Ovary (tissue), 10 donors: Measurements from ENCODE around the gene PPP6R2. TPM values are rescaled to one million over a fixed set of nuclear protein-coding genes. Genes with fewer than 3 reads are reported as not detected.

Experiments
- DNase-seq, 5 donors: peaks; one replicate each; pipeline ENCODE4 v3.0.0-alpha.2; 2019 to 2020
- H3K27ac ChIP-seq, 2 donors: fragments of 200-600 bp; one replicate each; pipeline versions ENCODE4 v1.5.1 to v1.8.0; 2019 to 2022
- H3K27me3 ChIP-seq: fragments of 200-600 bp; one replicate; pipeline ENCODE4 v1.8.0; 2022
- H3K36me3 ChIP-seq: fragments of 200-600 bp; sonication (generic); one replicate; pipeline ENCODE4 v1.5.1; 2019
- H3K4me1 ChIP-seq: one replicate; pipeline ENCODE4 v1.8.1; 2013; ENCODE audit warnings: mild to moderate bottlenecking, moderate library complexity; ENCODE audit not compliant: insufficient read depth
- H3K4me3 ChIP-seq: fragments of 200-600 bp; sonication (generic); one replicate; pipeline ENCODE4 v1.5.1; 2017
- H3K9me3 ChIP-seq, 2 donors: fragments of 200-600 bp in 1 of 2; sonication (generic) in 1 of 2; one replicate each; pipeline versions ENCODE4 v1.5.1 to v1.8.1; 2013 to 2019; ENCODE audit warnings: mild to moderate bottlenecking in 1 of 2, moderate library complexity in 1 of 2
- CTCF ChIP-seq, 3 donors: fragments of 450-650 bp in 2 of 3; fragments of 200-600 bp in 1 of 3; IDR thresholded peaks; one replicate each; pipeline versions ENCODE4 v1.5.1 to v1.8.0; 2016 to 2022; ENCODE audit warnings: antibody characterized with exemption in 3 of 3, mild to moderate bottlenecking in 1 of 3
- EP300 ChIP-seq: sonication (generic); formaldehyde crosslinking; IDR thresholded peaks from one replicate; pipeline ENCODE4 v1.6.1; 2017; ENCODE audit warnings: antibody characterized with exemption
- POLR2A ChIP-seq: fragments of 450-650 bp; IDR thresholded peaks from one replicate; pipeline ENCODE4 v1.6.1; 2017; ENCODE audit warnings: antibody characterized with exemption, mild to moderate bottlenecking, moderate library complexity
- WGBS, 3 donors: extraction: QIAGEN DNeasy Blood & Tissue Kit in 1 of 3; methylation state at CpG; one replicate each; pipeline versions ENCODE4 v1.1.5 to v1.1.7; 2013 to 2017; 5-methylcytosine and 5-hydroxymethylcytosine counted together
- intact Hi-C, 4 donors: fragments of 100-400 bp; cut with DNase I; formaldehyde crosslinking; loops; one replicate each; pipeline versions ENCODE4 v1.11.0 to v1.15.1; 2022 to 2023
- long read RNA-seq, 3 donors: library from polyadenylated mRNA in 2 of 3; unstranded in 2 of 3; transcript quantifications; one replicate each; pipeline ENCODE4 v2.0.0 and lab custom pipeline, GENCODE V29; 2021 to 2026
- polyA plus RNA-seq, 2 donors: library from polyadenylated mRNA; stranded (reverse); fragments of 200-250 nt in 1 of 2; fragments of 350-450 nt in 1 of 2; fragmentation: Illumina TruSeq in 1 of 2; extraction: RNeasy Lipid Tissue Mini Kit (QIAGEN cat#74804) in 1 of 2; gene quantifications; one replicate each; pipeline ENCODE4 v1.2.3, GENCODE V29; 2013 to 2014
- total RNA-seq, 7 donors: library from RNA; depleted of rRNA in 2 of 7; stranded (reverse); fragments of >200 nt in 2 of 7; fragmentation: NEBNext Ultra II Directional in 3 of 7; extraction: Animal tissue kit (Norgen Biotek cat#: 25700) in 3 of 7; gene quantifications; one replicate each; pipeline versions ENCODE4 v1.1.0 to v1.2.4, GENCODE V29; 2016 to 2023
- donor health status: DM: no; HTN: no; CAD: no; lungs with moderate emphysema.
- donor health status: DM: no; HTN: no; CAD: no.
- donor health status: Bipolar disorder and iron deficiency.
- donor health status: DM: yes; HTN: yes; CAD: no.
- donor health status: DM: no; HTN: no; CAD: no.
- donor health status: DM: yes; HTN: yes; CAD: no.

PPP6R2 gene
- total RNA-seq, result 10 to 100 TPM; 30.1 to 52.9 (median 37.8) TPM
- 10 to 100 TPM in 1 of 2 donors, 1 to 10 TPM in 1; 8.2 to 33.4 TPM for polyA plus RNA-seq
- long read RNA-seq, donor 1, full-length matches to known transcripts, result 15 of 56 reads
- long read RNA-seq, donor 1, partial matches to known transcripts, result 22 of 56 reads
- long read RNA-seq, donor 1, other reads (novel, unspliced or antisense), result 19 of 56 reads
- long read RNA-seq, donor 2, partial matches to known transcripts, result 114 of 116 reads
- long read RNA-seq, donor 2, other reads (novel, unspliced or antisense), result 0 of 116 reads
- long read RNA-seq, donor 3, full-length matches to known transcripts, result 45 of 102 reads
- long read RNA-seq, donor 3, partial matches to known transcripts, result 28 of 102 reads
- long read RNA-seq, donor 3, other reads (novel, unspliced or antisense), result 29 of 102 reads

- H3K4me1 ChIP-seq, result peaks cover 4% of the 10 kb centered on the region
- DNase-seq, result peak; percentile 77 to 92 (median 87)
- peak within 1 kb of the TSS; percentile 93 for H3K4me3 ChIP-seq
- TF ChIP-seq EP300 (no peak), POLR2A (peak; percentile 57)
- no peaks in the 10 kb centered on the region for H3K27me3 ChIP-seq
- 0 to 1% (median 1%) methylated on average over 43 to 87 of the region's 87 CpGs for WGBS, 3 donors
- H3K27ac ChIP-seq, result peak within 1 kb of the TSS; percentile 34 to 71
- intact Hi-C loops, result loop anchor here in 3 of 4 donors (5.0 kb wide), 3 partner anchors 66 to 101 kb away; partner anchors contain the start of gene HDAC10 (in 2 of the 3)
- H3K9me3 ChIP-seq, result no peaks in the 10 kb centered on the region
- no peaks in the 10 kb centered on the region for H3K36me3 ChIP-seq
These were observed at the start of gene PPP6R2 for GRCh38 chr22:50342651-50343540. Gene PPP6R2 (plus strand): TSS chr22:50343327. CDS start chr22:50393909, 50,582 bp downstream.

GRCh38 chr22:50293441-50294318 is 49.4 kb upstream of the PPP6R2 start:
- H3K9me3 ChIP-seq, result no peaks in the 10 kb centered on the region
- peak in 4 of 5 donors; percentile 68 to 85 (median 73) for DNase-seq
- intact Hi-C loops, result loop anchor here in 1 of 4 donors (5.0 kb wide), 1 partner anchor 34 kb away; the partner anchor contains the start of gene DENND6B
- H3K27ac ChIP-seq, result peak overlapping the region; percentile 61 to 72
- 9 to 27% (median 11%) methylated on average over 6 to 42 of the region's 42 CpGs for WGBS, 3 donors
- peak overlapping the region; percentile 22 for H3K4me3 ChIP-seq
- H3K36me3 ChIP-seq, result no peaks in the 10 kb centered on the region
- peaks cover 30% of the 10 kb centered on the region for H3K4me1 ChIP-seq
- H3K27me3 ChIP-seq, result no peaks in the 10 kb centered on the region
- TF ChIP-seq EP300, result no peak
- no peak for TF ChIP-seq POLR2A

GRCh38 chr22:50294319-50294656 is 48.8 kb upstream of the PPP6R2 start:
- TF ChIP-seq POLR2A, result no peak
- TF ChIP-seq EP300, result no peak
- no peak for TF ChIP-seq CTCF (IDR thresholded peaks at IDR 0.05)
- Histone ChIP-seq H3K4me1 (peaks cover 34% of the 10 kb centered on the region), H3K27ac (peak overlapping the region; percentile 61 to 72), H3K27me3 (no peaks in the 10 kb centered on the region), H3K9me3 (no peaks in the 10 kb centered on the region), H3K4me3 (no peak overlapping the region), H3K36me3 (no peaks in the 10 kb centered on the region)
- no peak for DNase-seq
- 35 to 49% (median 35%) methylated on average over 3 to 5 of the region's 5 CpGs for WGBS, 3 donors
- intact Hi-C loops, result loop anchor here in 1 of 4 donors (5.0 kb wide), 1 partner anchor 33 kb away; the partner anchor contains the start of gene DENND6B

GRCh38 chr22:50296658-50297490 is 46.3 kb upstream of the PPP6R2 start:
- DNase-seq, result peak in 1 of 5 donors; percentile 42

More at GRCh38 chr22:50296658-50297490, 46.3 kb upstream of the PPP6R2 start:
- 43 to 48% (median 44%) methylated on average over 23 to 29 of the region's 29 CpGs for WGBS, 3 donors
- Histone ChIP-seq H3K9me3 (no peaks in the 10 kb centered on the region), H3K4me1 (peaks cover 57% of the 10 kb centered on the region), H3K4me3 (no peak overlapping the region), H3K27me3 (no peaks in the 10 kb centered on the region), H3K36me3 (no peaks in the 10 kb centered on the region), H3K27ac (peak overlapping the region in 1 of 2 donors; percentile 45)
- TF ChIP-seq EP300, result no peak
- TF ChIP-seq CTCF (IDR thresholded peaks at IDR 0.05), result no peak
- no peak for TF ChIP-seq POLR2A
- intact Hi-C loops, result no loop called here
